GM21360 (cell line): ENCODE measurements around the gene TIMP1.
"Not testable (repeated sequence)": the region's sequence is repeated elsewhere in the genome, so short reads cannot be mapped to it uniquely, and the experiment has no call there.

Experiments
- ATAC-seq: cut with Tn5 transposase; IDR thresholded peaks from one replicate; pipeline ENCODE4 v1.9.1; 2021; ENCODE audit warnings: mild to moderate bottlenecking, moderate library complexity; ENCODE audit not compliant: unreplicated experiment

TIMP1 gene

DNA sequence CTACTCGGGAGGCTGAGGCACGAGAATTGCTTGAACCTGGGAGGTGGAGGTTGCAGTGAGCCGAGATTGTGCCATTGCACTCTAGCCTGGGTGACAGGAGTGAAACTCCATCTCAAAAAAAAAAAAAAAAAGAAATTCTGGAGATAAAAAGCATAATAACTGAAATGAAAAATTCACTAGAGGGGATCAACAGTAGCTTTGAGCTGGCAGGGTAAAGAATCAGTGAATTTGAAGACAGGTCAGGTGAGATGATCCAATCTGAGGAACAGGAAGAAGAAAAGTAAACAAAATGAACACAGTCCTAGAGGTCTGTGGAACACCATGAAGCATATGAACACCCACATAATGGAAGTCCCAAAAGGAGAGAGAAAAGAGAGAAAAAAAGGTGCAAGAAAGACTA is 15.0 kb downstream of the TIMP1 start:
- ATAC-seq = no peak

- ATAC-seq = not testable (repeated sequence)
Measured at GRCh38 chrX:47603125-47603524, 20.9 kb downstream of the TIMP1 start.

- no peak for ATAC-seq
Measured at GRCh38 chrX:47605024-47605423, 22.8 kb downstream of the TIMP1 start.

- no peak for ATAC-seq
Measured at GRCh38 chrX:47607091-47607490, 24.9 kb downstream of the TIMP1 start.

- no peak for ATAC-seq
Measured at GRCh38 chrX:47608130-47608810, 26.0 kb downstream of the TIMP1 start.

- no peak for ATAC-seq
Measured at GRCh38 chrX:47610511-47610910, 28.3 kb downstream of the TIMP1 start.

- ATAC-seq = no peak
Measured at GRCh38 chrX:47611489-47611888, 29.3 kb downstream of the TIMP1 start.

DNA sequence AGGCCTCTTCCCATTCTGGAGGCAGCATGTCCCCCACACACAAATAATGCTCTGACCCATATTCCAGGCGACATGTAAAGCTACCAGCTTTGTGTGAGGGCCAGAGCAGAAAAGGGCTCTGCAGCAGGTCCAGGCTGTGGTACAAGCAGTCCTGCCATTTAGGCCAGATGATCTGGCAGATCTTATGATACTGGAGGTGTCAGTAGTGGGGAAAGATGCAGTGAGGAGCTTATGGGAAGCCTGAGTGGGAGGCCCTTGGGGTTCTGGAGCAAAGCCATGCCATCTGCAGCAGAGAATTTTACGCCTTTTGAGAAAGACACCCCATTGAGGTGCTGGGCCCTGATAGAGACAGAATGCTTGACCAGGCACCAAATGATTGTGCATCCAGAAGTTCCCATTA is 29.7 kb downstream of the TIMP1 start:
- no peak for ATAC-seq

- ATAC-seq = no peak
Measured at GRCh38 chrX:47612418-47612817, 30.2 kb downstream of the TIMP1 start.

DNA sequence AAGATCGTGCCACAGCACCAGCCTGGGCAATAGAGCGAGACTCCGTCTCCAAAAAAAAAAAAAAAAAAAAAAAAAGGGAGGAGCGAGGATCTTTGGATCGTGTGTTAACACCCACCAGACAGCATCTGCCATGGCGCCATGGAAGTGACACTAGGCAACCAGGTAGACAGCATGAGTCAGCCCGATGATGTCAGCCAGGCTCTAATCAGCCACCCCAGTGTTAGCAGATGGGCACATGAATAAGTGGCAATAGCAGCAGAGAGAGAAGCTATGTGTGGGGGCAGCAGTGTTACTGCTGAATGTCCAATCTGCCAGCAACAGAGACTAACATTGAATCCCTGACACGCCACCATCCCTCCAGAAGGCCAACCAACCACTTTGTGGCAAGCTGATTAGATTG is 30.8 kb downstream of the TIMP1 start:
- no peak for ATAC-seq

DNA sequence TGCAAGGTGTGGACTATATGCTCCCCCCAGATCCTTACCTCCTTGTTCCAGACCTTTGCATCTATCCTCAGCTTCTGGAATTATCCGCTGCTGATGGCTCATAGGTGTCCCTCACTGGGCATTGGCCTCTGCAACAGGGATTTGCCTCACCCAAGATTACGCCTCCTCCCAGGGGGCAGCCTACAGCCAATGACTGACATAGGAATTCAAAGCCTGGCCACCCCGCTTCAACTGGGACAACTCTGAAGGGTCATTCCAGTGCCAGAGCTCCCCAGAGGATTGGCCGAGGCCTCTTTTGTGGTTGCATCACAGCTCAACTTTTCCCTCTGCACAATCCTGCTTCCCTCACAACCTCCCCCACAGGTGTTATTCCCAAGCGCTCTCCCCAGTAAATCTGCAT is 32.4 kb downstream of the TIMP1 start:
- no peak for ATAC-seq

- no peak for ATAC-seq
Measured at GRCh38 chrX:47618923-47619485, 36.8 kb downstream of the TIMP1 start.

GRCh38 chrX:47619486-47620302 is 37.5 kb downstream of the TIMP1 start, which contains the start of gene SYN1:
SYN1 (minus strand) TSS chrX:47619857; CDS start chrX:47619728, 129 bp downstream.
- ATAC-seq = peak; percentile 73

DNA sequence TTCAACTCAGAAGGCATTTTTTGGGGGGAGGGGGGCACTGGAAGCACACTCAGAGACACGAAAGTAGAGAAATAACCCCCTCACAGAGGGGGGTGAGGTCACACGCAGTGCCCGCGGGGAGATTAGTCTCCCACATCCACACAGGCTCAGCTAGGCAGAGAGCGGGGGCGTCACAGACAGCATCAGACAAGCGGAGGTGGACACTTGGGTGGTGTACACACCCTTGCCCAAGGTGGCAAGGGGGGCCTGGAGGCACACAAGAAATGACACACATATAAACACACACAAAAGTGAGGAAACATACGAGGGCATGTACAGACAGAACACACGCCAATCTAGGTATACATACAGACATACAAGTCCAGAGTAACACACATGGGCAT is 38.1 kb downstream of the TIMP1 start:
- ATAC-seq = no peak

GRCh38 chrX:47621851-47622250 is 39.6 kb downstream of the TIMP1 start:
- no peak for ATAC-seq

- no peak for ATAC-seq
Measured at GRCh38 chrX:47623540-47624027, 41.3 kb downstream of the TIMP1 start.

- ATAC-seq = no peak
Measured at GRCh38 chrX:47625365-47625764, 43.1 kb downstream of the TIMP1 start.

DNA sequence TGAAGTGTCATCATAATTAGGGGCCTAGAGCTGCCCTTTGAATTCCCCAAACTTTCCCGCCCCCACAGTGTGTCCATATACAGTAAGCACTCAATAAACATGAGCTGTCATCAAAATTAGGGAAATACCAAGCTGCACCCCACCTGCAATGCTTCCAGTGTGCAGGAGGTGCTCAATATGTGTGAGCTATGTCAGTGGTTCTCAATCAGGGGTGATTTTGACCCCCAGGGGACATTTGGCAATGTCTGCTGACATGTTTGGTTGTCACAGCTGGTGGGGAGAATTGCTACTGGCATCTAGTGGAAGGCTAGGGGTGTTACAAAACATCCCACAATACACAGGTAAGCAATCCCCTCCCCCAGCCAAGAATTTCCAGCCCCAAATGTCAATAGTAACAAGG is 46.7 kb downstream of the TIMP1 start:
- no peak for ATAC-seq

GRCh38 chrX:47629419-47630200 is 47.4 kb downstream of the TIMP1 start, which contains the start of gene CFP:
CFP (minus strand) TSS chrX:47629930; CDS start chrX:47629844, 86 bp downstream.
- ATAC-seq = no peak

DNA sequence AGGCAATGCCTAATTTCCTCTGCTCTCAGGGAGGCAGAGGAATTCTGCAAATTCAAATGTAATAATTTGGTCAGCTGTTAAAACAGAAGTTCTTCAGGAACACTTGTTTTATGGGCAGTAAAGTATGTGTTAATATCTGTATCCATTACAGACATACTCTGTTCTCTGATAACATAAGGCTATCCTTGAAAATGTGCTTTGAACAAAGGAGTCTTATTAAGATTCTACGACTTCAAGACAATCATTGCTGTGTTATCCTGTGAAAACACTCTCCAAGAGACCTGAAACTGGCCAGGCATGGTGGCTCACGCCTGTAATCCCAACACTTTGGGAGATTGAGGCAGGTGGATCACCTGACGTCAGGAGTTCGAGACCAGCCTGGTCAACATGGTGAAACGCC is 49.4 kb downstream of the TIMP1 start:
- ATAC-seq = no peak

- ATAC-seq = no peak
Measured at GRCh38 chrX:47632666-47633065, 50.4 kb downstream of the TIMP1 start.
